Dermis lymphatic vessel endothelial cell (primary cell): ENCODE data around the gene ZNF699. TPM values are rescaled to one million over a fixed set of nuclear protein-coding genes. Genes with fewer than 3 reads are reported as not detected.

Experiments used
- total RNA-seq: library from RNA; depleted of rRNA; stranded (reverse); fragments of >200 nt; gene quantifications from 2 replicates; pipeline ENCODE4 v1.2.1, GENCODE V29; 2014

The ZNF699 gene
- total RNA-seq = 6.1 and 6.9 TPM in 2 replicates

DNA sequence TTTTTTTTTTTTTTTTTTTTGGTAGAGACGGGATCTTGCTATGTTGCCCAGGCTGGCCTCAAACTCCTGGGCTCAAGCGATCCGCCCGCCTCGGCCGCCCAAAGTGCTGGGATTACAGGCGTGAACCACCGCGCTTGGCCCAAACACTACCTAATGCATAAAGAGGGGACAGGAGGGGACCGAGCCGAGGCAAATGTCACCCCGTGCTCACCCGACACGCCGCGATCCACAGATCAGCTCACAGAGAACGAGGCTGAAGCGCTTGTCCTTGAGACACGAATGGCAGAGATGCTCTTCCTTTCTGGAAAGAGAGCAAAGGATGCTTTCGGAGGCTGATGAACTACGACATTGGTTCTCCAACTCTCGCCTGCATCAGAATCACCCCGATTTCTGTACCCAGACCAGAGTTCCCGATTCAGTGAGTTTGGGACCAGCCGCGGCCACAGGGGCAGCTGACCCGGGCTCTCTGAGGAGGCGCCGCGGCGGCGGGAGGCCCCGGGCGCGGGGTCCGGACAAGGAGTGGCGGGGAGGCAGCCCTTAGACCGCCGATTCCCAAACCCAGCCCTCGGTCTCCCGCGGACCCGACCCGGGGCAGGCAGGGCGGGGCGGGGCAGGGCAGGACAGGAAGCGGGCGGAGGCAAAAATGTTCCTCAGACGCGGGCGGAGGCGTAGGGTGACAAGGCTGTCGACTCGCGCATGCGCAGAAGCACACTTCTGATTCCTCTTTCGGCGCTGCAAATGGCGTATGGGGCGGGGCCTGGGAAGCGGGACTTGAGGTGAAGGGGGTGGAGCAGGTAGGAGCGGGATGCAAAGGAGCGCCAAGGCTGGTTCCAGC lies at the start of gene ZNF699:
Gene ZNF699 (minus strand): TSS at position 700 of the 835 bp plus-strand sequence. CDS start 4,719 bp downstream, outside the sequence.

DNA sequence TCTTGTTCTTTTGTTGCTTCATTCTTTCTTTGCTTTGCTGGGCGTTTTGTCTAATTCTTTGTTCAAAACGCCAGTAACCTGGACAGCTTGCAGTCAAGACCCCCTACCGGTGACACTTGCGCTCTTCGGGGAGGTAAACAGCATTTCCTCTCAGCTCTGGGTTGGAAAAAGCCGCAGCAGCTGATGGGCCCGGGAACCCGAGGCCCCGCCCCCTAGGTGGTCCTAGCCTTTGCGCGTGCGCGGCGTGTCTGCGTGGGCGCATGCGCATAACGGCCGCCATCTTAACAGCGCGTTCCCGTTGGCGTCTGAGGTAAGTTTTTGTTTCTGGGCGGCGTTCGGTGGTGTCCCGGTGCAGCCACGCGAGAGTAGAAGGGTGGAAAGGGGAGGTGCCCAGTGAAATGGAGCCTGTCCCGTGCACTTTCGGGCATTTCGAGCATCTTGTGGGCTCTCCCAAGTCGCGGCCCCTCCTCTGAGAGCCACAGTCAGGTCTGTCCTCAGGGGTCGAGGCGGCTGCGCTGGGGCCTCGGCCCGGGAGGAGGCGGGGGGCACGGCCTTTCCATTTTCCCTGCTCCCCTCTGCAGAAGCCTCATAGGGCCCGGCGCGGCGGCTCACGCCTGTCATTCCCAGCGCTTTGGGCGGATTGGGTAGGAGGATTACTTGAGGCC lies 14.4 kb upstream of the ZNF699 start, which contains the start of gene ZNF559:
Gene ZNF559 (plus strand): TSS at position 261 of the 665 bp plus-strand sequence. CDS start 14,371 bp downstream, outside the sequence.

DNA sequence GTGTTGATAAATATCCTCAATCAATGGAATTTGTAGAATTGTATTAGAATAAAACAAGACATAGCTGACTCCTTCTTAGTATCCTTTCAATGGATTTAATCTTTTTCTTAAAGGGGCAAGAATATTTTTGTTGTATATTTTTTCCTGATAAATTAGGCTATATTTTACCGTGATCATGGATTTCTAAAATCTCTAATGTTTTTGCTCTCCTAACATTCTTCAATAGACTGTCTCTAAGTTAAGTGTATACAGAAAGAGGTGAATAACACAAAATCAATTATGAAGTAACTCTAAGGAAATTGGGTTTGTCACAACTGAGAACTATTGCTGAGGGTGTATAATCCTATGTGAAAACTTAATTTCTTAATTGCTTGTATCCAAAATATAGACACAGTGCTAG lies 59.0 kb downstream of the ZNF699 start, which contains the start of gene OR7E24:
Gene OR7E24 (plus strand): TSS at position 301 of the 400 bp plus-strand sequence. CDS start 114 bp downstream, outside the sequence.

Other genes starting within 250 kb of the ZNF699 start
- gene OR1M1, start 222.8 kb downstream of the ZNF699 start, total RNA-seq = not detected in 2 replicates
- gene OR7G2, start 202.4 kb downstream of the ZNF699 start, total RNA-seq = not detected in 2 replicates
- gene OR7G1, start 194.1 kb downstream of the ZNF699 start, total RNA-seq = not detected in 2 replicates
- not detected in 2 replicates for gene OR7G3, start 182.9 kb downstream of the ZNF699 start, total RNA-seq
- 9.9 and 12.2 TPM in 2 replicates for gene ZNF317, start 169.4 kb downstream of the ZNF699 start, total RNA-seq
- not detected in 2 replicates for gene OR7D2, start 130.9 kb downstream of the ZNF699 start, total RNA-seq
- not detected in 2 replicates for gene OR7D4, start 90.2 kb downstream of the ZNF699 start, total RNA-seq
- not detected in 2 replicates for gene OR7E24, start 58.9 kb downstream of the ZNF699 start, total RNA-seq
- 14.2 and 14.4 TPM in 2 replicates for gene ZNF559, start 14.3 kb upstream of the ZNF699 start, total RNA-seq
- gene ZNF177, start 53.2 kb upstream of the ZNF699 start, total RNA-seq = 0.76 and 0.86 TPM in 2 replicates
- gene ZNF266, start 125.7 kb upstream of the ZNF699 start, total RNA-seq = 11.8 and 13.8 TPM in 2 replicates
- under 0.01 TPM in 1 of 2 replicates, not detected in the other for gene ZNF560, start 188.8 kb upstream of the ZNF699 start, total RNA-seq
- gene ZNF426, start 228.8 kb upstream of the ZNF699 start, total RNA-seq = 16.4 and 24.8 TPM in 2 replicates